Natural killer cell (primary cell): Measurements from ENCODE around the gene SLC43A3. TPM values are rescaled to one million over a fixed set of nuclear protein-coding genes. Genes with fewer than 3 reads are reported as not detected.

Experiments
- ATAC-seq, 3 donors: fragments of 150-1000 bp in 2 of 3; fragments of 200-7000 bp in 1 of 3; cut with Tn5 transposase; 1 replicate in 1 of 3; 2 replicates in 2 of 3; pipeline ENCODE4 v1.10.0; 2021; ENCODE audit warnings: mild to moderate bottlenecking in 2 of 3, moderate library complexity in 2 of 3
- DNase-seq, 2 donors: peaks; one replicate each; pipeline versions ENCODE4 v3.0.0 to v3.0.0-alpha.2; 2013 to 2021; ENCODE audit warnings: mixed read lengths in 1 of 2
- H3K27ac ChIP-seq: one replicate; pipeline ENCODE4 v1.5.1; 2013; ENCODE audit warnings: mild to moderate bottlenecking, low read length
- H3K27me3 ChIP-seq: one replicate; pipeline ENCODE4 v1.6.1; 2013; ENCODE audit warnings: low read length; ENCODE audit not compliant: control insufficient read depth, insufficient read depth
- H3K36me3 ChIP-seq: one replicate; pipeline ENCODE4 v1.6.1; 2013; ENCODE audit warnings: low read length; ENCODE audit not compliant: control insufficient read depth, insufficient read depth
- H3K4me1 ChIP-seq: one replicate; pipeline ENCODE4 v1.6.1; 2013; ENCODE audit warnings: low read length; ENCODE audit not compliant: control insufficient read depth, insufficient read depth
- H3K4me3 ChIP-seq: one replicate; pipeline ENCODE4 v1.5.1; 2013; ENCODE audit warnings: low read length
- H3K9me3 ChIP-seq: one replicate; pipeline ENCODE4 v1.6.1; 2013; ENCODE audit warnings: low read length; ENCODE audit not compliant: control insufficient read depth, insufficient read depth
- H3K27ac Mint-ChIP-seq, 2 donors: one replicate each; pipeline ENCODE4 v1.8.0; 2022; ENCODE audit warnings: mild to moderate bottlenecking in 2 of 2, mixed read lengths in 2 of 2, moderate library complexity in 1 of 2
- H3K27me3 Mint-ChIP-seq, 2 donors: one replicate each; pipeline ENCODE4 v1.8.0; 2022; ENCODE audit warnings: low read depth in 2 of 2, mixed read lengths in 2 of 2
- H3K36me3 Mint-ChIP-seq: one replicate; pipeline ENCODE4 v1.8.0; 2022; ENCODE audit warnings: mixed read lengths
- H3K4me1 Mint-ChIP-seq, 2 donors: one replicate each; pipeline ENCODE4 v1.8.0; 2022; ENCODE audit warnings: mixed read lengths in 2 of 2
- H3K4me3 Mint-ChIP-seq: one replicate; pipeline ENCODE4 v1.8.0; 2022; ENCODE audit warnings: mild to moderate bottlenecking, moderate library complexity, mixed read lengths
- H3K9me3 Mint-ChIP-seq, 2 donors: one replicate each; pipeline ENCODE4 v1.8.0; 2022; ENCODE audit warnings: mixed read lengths in 2 of 2
- WGBS: methylation state at CpG from one replicate; pipeline ENCODE4 v1.1.7; 2013; ENCODE audit warnings: missing lambda C conversion rate; ENCODE audit not compliant: insufficient coverage; 5-methylcytosine and 5-hydroxymethylcytosine counted together
- intact Hi-C: fragments of 100-400 bp; cut with micrococcal nuclease; formaldehyde crosslinking; loops from one replicate; pipeline ENCODE4 v1.14.2; 2022
- total RNA-seq, 4 donors: library from RNA; stranded (reverse); fragments of 120-200 nt in 1 of 4; gene quantifications; one replicate each; pipeline versions ENCODE4 v1.2.3 to v1.2.4, GENCODE V29; 2013 to 2022
- TF ChIP-seq, protein P1 (sequence below): fragments of 200-600 bp; IDR thresholded peaks from one replicate; pipeline ENCODE4 v1.8.0; 2022; ENCODE audit warnings: antibody characterized with exemption

SLC43A3 gene
- total RNA-seq, 3 donors from 2014 or later (not counting 1 experiment from before 2014, with no cell fraction given) = 17.0 to 22.2 (median 20.7) TPM

DNA sequence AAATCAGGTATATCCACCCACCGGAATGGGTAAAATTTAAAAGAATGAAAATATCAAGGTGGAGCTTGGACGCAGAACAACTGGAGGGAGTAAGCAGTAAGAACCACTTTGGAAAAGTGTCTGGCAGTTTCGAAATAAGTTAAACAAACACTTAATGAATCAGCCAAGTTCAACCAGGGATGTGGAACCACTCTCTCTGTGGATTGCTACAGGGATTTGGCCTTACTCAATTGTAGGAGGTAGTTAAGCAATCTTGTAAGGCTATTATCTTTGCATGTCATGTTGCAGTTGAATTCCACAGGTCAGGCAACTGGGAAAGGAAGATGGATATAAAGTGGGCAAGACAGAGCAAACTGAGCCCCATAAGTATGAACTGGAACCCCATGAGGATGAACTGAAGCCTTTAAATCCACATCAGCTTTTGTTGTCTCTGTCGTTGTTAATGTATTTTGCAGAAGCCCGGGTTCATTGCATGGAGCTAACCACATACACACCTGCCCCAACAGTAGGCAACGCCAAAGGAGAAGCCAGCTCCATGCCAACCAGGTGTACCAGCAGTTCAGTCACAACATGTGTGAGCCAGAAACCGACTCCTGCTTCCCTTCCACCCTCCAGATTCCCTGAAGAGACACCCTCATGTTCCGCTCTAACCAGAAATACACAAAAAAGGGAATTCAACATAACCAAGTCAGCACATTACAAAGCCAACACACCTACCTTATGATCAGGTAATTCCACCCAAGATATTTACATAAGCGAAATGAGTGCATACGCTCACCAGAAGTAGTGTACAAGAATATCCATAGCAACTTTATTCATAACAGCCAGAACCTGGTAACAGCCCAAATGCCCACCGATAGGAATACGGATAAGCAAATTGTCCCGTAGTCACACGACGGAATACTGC, 8.0 kb upstream of the SLC43A3 start:
- no peaks in the 10 kb centered on the region for H3K9me3 ChIP-seq
- no peak overlapping the region for H3K27ac ChIP-seq
- WGBS = 84% methylated on average over 15 of the region's 15 CpGs
- no peak overlapping the region for H3K4me3 Mint-ChIP-seq
- H3K27me3 Mint-ChIP-seq = peaks cover 0 to 14% of the 10 kb centered on the region in 2 donors
- DNase-seq = no peak
- no peak overlapping the region for H3K27ac Mint-ChIP-seq
- no peaks in the 10 kb centered on the region for H3K36me3 ChIP-seq
- peaks cover 9% of the 10 kb centered on the region for H3K4me1 ChIP-seq
- no peak for ATAC-seq
- no peaks in the 10 kb centered on the region for H3K9me3 Mint-ChIP-seq
- H3K4me3 ChIP-seq = no peak overlapping the region
- TF ChIP-seq, protein P1, sequence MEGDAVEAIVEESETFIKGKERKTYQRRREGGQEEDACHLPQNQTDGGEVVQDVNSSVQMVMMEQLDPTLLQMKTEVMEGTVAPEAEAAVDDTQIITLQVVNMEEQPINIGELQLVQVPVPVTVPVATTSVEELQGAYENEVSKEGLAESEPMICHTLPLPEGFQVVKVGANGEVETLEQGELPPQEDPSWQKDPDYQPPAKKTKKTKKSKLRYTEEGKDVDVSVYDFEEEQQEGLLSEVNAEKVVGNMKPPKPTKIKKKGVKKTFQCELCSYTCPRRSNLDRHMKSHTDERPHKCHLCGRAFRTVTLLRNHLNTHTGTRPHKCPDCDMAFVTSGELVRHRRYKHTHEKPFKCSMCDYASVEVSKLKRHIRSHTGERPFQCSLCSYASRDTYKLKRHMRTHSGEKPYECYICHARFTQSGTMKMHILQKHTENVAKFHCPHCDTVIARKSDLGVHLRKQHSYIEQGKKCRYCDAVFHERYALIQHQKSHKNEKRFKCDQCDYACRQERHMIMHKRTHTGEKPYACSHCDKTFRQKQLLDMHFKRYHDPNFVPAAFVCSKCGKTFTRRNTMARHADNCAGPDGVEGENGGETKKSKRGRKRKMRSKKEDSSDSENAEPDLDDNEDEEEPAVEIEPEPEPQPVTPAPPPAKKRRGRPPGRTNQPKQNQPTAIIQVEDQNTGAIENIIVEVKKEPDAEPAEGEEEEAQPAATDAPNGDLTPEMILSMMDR = no peak
- intact Hi-C loops = no loop called here
- no peaks in the 10 kb centered on the region for H3K36me3 Mint-ChIP-seq
- peaks cover 12 to 14% of the 10 kb centered on the region in 2 donors for H3K4me1 Mint-ChIP-seq
- H3K27me3 ChIP-seq = no peaks in the 10 kb centered on the region

DNA sequence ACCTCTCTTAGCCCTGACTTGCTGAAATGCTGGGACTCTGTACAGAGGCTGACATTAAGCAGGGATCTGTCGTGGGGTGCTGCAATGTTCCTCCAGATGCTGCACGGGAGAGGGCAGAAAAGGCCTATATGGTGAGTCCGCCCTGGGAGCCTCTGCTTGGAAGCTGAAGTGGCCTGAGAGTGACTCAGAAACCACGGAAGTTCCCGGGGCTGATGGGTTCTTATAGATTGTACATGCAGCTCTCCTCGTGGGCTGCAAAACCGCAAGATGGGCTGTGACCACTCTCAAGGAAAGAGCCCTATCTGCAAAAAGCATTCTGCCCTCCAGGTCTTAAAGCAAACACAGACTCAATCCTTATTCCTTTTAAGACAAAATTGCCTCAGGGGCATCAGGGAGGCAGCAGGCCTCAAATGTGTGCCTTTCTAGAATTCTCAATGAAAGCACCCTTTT, 5.8 kb upstream of the SLC43A3 start:
- Mint-ChIP-seq H3K27me3 (peaks cover 0 to 14% of the 10 kb centered on the region in 2 donors), H3K9me3 (no peaks in the 10 kb centered on the region), H3K36me3 (no peaks in the 10 kb centered on the region), H3K27ac (peak overlapping the region in 1 of 2 donors; percentile 27), H3K4me1 (peaks cover 12 to 14% of the 10 kb centered on the region in 2 donors), H3K4me3 (no peak overlapping the region)
- ATAC-seq = peak; percentile 50 to 84 (median 80)
- TF ChIP-seq, protein P1 = no peak
- H3K36me3 ChIP-seq = no peaks in the 10 kb centered on the region
- no peaks in the 10 kb centered on the region for H3K9me3 ChIP-seq
- 12% methylated on average over 7 of the region's 7 CpGs for WGBS
- no peak overlapping the region for H3K4me3 ChIP-seq
- intact Hi-C loops = no loop called here
- peak in 1 of 2 donors; percentile 21 for DNase-seq
- peaks cover 9% of the 10 kb centered on the region for H3K4me1 ChIP-seq
- H3K27me3 ChIP-seq = no peaks in the 10 kb centered on the region
- no peak overlapping the region for H3K27ac ChIP-seq

DNA sequence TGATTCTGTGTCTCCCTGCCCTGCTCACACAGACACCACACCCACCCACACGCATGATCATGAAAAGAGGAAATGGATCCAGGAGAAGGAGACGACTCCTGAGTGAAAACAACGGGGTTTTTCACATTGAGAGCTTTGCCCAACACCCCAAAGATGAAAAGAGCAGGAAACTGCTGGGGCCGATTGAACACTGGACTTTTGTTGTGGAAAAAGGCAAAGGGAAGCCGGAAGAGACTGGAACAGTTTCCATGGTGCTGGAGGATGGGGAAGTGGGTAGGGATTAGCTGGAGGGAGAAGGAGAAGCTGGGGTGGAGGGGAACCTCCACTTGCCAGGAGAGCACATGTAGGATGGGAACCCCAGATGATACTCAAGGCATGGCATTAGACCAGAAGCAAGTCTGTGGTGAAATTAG, 5.2 kb upstream of the SLC43A3 start:
- Histone ChIP-seq H3K27me3 (no peaks in the 10 kb centered on the region), H3K4me3 (no peak overlapping the region), H3K27ac (no peak overlapping the region), H3K9me3 (no peaks in the 10 kb centered on the region), H3K36me3 (no peaks in the 10 kb centered on the region), H3K4me1 (peaks cover 14% of the 10 kb centered on the region)
- Mint-ChIP-seq H3K27me3 (peaks cover 0 to 14% of the 10 kb centered on the region in 2 donors), H3K4me1 (peaks cover 15 to 17% of the 10 kb centered on the region in 2 donors), H3K4me3 (no peak overlapping the region), H3K27ac (peak overlapping the region in 1 of 2 donors; percentile 27), H3K36me3 (no peaks in the 10 kb centered on the region), H3K9me3 (no peaks in the 10 kb centered on the region)
- no peak for ATAC-seq
- intact Hi-C loops = no loop called here
- WGBS = 73% methylated on average over 5 of the region's 5 CpGs
- TF ChIP-seq, protein P1 = no peak
- no peak for DNase-seq
